Measurements from ENCODE around the gene MBD3. TPM values are rescaled to one million over a fixed set of nuclear protein-coding genes. Genes with fewer than 3 reads are reported as not detected.

Gene MBD3
- total and polyA plus RNA-seq, 2 of the 4 experiments (the other 2 are of a cell fraction): 42.5 to 66.3 TPM

- in situ Hi-C loops (cut with MboI; ENCODE audit: low sequenced_read_pairs): no loop called here
- dilution Hi-C loops (cut with HindIII; ENCODE audit: low sequenced_read_pairs, unreplicated experiment): no loop called here
- no peak overlapping the region for H2BK15ac ChIP-seq (ENCODE audit: low read depth, low read length)
Measured at GRCh38 chr19:1560286-1560882, 32.3 kb downstream of the MBD3 start.

More at GRCh38 chr19:1560286-1560882, 32.3 kb downstream of the MBD3 start:
- H2BK5ac ChIP-seq (ENCODE audit: low read depth, low read length, poor library complexity, severe bottlenecking): no peak overlapping the region
- H4K8ac ChIP-seq (ENCODE audit: low read depth in 2 of 2, low read length in 2 of 2): no peak overlapping the region
- H4K5ac ChIP-seq (ENCODE audit: low read depth, low read length): no peak overlapping the region
- no peak overlapping the region for H3K18ac ChIP-seq (ENCODE audit: low read depth, low read length)
- intact Hi-C loops (cut with micrococcal nuclease): loop anchor here (10.0 kb wide), 1 partner anchor 994 kb away; no protein-coding TSS in a partner anchor
- no peak overlapping the region for H3K4me2 ChIP-seq (ENCODE audit: low read depth, low read length)
- H3K4me1 ChIP-seq (ENCODE audit: control insufficient read depth, insufficient read depth, low read length): peaks cover 2% of the 10 kb centered on the region; the same call in 1 of the 2 replicates
- H4K91ac ChIP-seq (ENCODE audit: insufficient read depth, low read depth, low read length): no peak overlapping the region
- no peak overlapping the region for H3K4me3 ChIP-seq (ENCODE audit: insufficient read depth, low read depth, low read length)
- BruUV-seq (replicated peaks): no TSS peak
- no peak overlapping the region for H3K56ac ChIP-seq (ENCODE audit: extremely low read depth, insufficient read depth, low read length)
- no peak overlapping the region for H3K9ac ChIP-seq (ENCODE audit: low read depth, low read length)
- no peak overlapping the region for H3K14ac ChIP-seq (replicated peaks; ENCODE audit: low read depth, low read length)
- no peak overlapping the region for H2BK20ac ChIP-seq (ENCODE audit: low read depth, low read length)
- H2BK120ac ChIP-seq (ENCODE audit: low read depth, low read length): no peak overlapping the region
- ChIA-PET CTCF (interaction anchor here (0.6 kb wide), 1 partner anchor 97 kb away, joined by 3 read pairs; no protein-coding TSS in a partner anchor), POLR2A (ENCODE audit: unreplicated experiment) (no interaction called here)
- no peak overlapping the region for H2AFZ ChIP-seq (replicated peaks; ENCODE audit: low read length, poor library complexity)
- no peak overlapping the region for H3K23ac ChIP-seq (ENCODE audit: low read depth, low read length)
- DNase-seq (no peak), ATAC-seq (ENCODE audit: low read depth) (no peak)
- TF ChIP-seq RFX5 (IDR thresholded peaks at IDR 0.05; ENCODE audit: low read depth, low read length): no peak
- no peak for TF ChIP-seq NFE2L2 (IDR thresholded peaks at IDR 0.05; ENCODE audit: low read depth, low read length)
- no peak for TF ChIP-seq RAD21 (IDR thresholded peaks at IDR 0.05; ENCODE audit: low read length)
- no peak for TF ChIP-seq CEBPB (IDR thresholded peaks at IDR 0.05; ENCODE audit: low read depth, low read length)
- TF ChIP-seq, protein P1, sequence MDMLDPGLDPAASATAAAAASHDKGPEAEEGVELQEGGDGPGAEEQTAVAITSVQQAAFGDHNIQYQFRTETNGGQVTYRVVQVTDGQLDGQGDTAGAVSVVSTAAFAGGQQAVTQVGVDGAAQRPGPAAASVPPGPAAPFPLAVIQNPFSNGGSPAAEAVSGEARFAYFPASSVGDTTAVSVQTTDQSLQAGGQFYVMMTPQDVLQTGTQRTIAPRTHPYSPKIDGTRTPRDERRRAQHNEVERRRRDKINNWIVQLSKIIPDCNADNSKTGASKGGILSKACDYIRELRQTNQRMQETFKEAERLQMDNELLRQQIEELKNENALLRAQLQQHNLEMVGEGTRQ (IDR thresholded peaks at IDR 0.05; ENCODE audit: low read depth, low read length): no peak
- TF ChIP-seq, protein P2, sequence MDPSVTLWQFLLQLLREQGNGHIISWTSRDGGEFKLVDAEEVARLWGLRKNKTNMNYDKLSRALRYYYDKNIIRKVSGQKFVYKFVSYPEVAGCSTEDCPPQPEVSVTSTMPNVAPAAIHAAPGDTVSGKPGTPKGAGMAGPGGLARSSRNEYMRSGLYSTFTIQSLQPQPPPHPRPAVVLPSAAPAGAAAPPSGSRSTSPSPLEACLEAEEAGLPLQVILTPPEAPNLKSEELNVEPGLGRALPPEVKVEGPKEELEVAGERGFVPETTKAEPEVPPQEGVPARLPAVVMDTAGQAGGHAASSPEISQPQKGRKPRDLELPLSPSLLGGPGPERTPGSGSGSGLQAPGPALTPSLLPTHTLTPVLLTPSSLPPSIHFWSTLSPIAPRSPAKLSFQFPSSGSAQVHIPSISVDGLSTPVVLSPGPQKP (IDR thresholded peaks at IDR 0.05; ENCODE audit: borderline replicate concordance, low read depth, low read length): no peak
- TF ChIP-seq BHLHE40 (IDR thresholded peaks at IDR 0.05; ENCODE audit: low read depth, low read length): no peak
- TF ChIP-seq SMC3 (IDR thresholded peaks at IDR 0.05; ENCODE audit: low read depth, low read length): no peak
- no peak for TF ChIP-seq FOS (IDR thresholded peaks at IDR 0.05; ENCODE audit: low read depth, low read length)
- no peak for TF ChIP-seq MAFK (IDR thresholded peaks at IDR 0.05; ENCODE audit: low read depth, low read length)
- TF ChIP-seq POLR2A (IDR thresholded peaks at IDR 0.05; ENCODE audit: low read depth, low read length): no peak
- TF ChIP-seq CHD1 (IDR thresholded peaks at IDR 0.05; ENCODE audit: low read depth, low read length): no peak
- TF ChIP-seq RCOR1 (IDR thresholded peaks at IDR 0.05; ENCODE audit: insufficient replicate concordance, low read length): no peak
- TF ChIP-seq CTCF (conservative IDR thresholded peaks at IDR 0.05; ENCODE audit: low read depth, low read length): no peak
- TF ChIP-seq MAZ (IDR thresholded peaks at IDR 0.05; ENCODE audit: borderline replicate concordance, low read depth, low read length): no peak
- no peak for TF ChIP-seq MXI1 (IDR thresholded peaks at IDR 0.05; ENCODE audit: borderline replicate concordance, low read depth, low read length)
- H2AK9ac ChIP-seq (replicated peaks; ENCODE audit: low read depth, low read length, poor library complexity): no peak overlapping the region
- 74% methylated on average over 9 of the region's 25 CpGs; no CpG with 5 or more reads in 1 of the 2 experiments for WGBS, 2 experiments (ENCODE audit: extremely low coverage in 2 of 2, insufficient read length in 1 of 2)
- no peaks in the 10 kb centered on the region for H3K9me3 ChIP-seq (ENCODE audit: control insufficient read depth, insufficient read depth, low read length)
- H3K27ac ChIP-seq (ENCODE audit: insufficient read depth, low read length): no peak overlapping the region
- H3K79me1 ChIP-seq (ENCODE audit: low read depth in 1 of 2, low read length in 2 of 2): peaks cover 5 to 61% of the 10 kb centered on the region in 2 experiments; a peak in 3 of 4 replicates
- peaks cover 23% of the 10 kb centered on the region for H3K36me3 ChIP-seq (ENCODE audit: control insufficient read depth, insufficient read depth, low read length)
- H3K27me3 ChIP-seq (ENCODE audit: control insufficient read depth, insufficient read depth, low read length): no peaks in the 10 kb centered on the region
- H3K9me1 ChIP-seq (ENCODE audit: insufficient read depth, low read length): peaks cover 18% of the 10 kb centered on the region
- H3K4ac ChIP-seq (ENCODE audit: low read depth, low read length): no peak overlapping the region
- no peak overlapping the region for H2AK5ac ChIP-seq (ENCODE audit: low read depth, low read length)
- peaks cover 83% of the 10 kb centered on the region for H4K20me1 ChIP-seq (ENCODE audit: insufficient read depth, low read length)
